ENCODE measurements around the gene DNMBP.

DNA sequence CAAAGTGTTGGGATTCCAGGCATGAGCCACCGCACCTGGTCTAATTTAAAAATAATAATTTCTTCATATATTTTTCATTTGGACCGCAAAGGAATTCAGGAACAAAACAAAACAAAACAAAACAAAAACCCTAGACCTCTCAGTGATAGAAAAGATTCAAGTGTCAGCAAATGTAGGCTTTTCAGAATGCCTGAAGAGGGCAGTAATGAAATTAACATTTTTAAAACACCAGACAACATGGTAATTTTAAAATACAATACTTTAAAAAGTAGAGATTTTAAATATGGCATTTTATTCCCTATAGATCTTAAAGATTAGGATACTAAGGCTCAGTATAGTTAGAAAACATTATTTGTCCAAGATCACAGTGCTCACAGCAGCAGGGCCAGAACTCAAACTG lies 36.6 kb downstream of the DNMBP start:
- TF ChIP-seq L3MBTL2 (conservative IDR thresholded peaks at IDR 0.05) (no peak), BHLHE40 (IDR thresholded peaks at IDR 0.05; ENCODE audit: borderline replicate concordance) (no peak), ARNT (IDR thresholded peaks at IDR 0.05) (no peak), NFRKB (IDR thresholded peaks at IDR 0.05) (no peak), CTBP1 (IDR thresholded peaks at IDR 0.05; ENCODE audit: borderline replicate concordance) (no peak), SP1 (IDR thresholded peaks at IDR 0.05) (no peak), TARDBP (IDR thresholded peaks at IDR 0.05) (no peak)

All from HEK293T (cell line).